Activated naive CD4-positive, alpha-beta T cell treated with anti-CD3 and anti-CD28 coated beads, Interleukin-2, amount 50 U/mL, for 72 hours (primary cell): ENCODE data around the gene CUL4A. TPM values are rescaled to one million over a fixed set of nuclear protein-coding genes. Genes with fewer than 3 reads are reported as not detected.
"Not testable (repeated sequence)": the region's sequence is repeated elsewhere in the genome, so short reads cannot be mapped to it uniquely, and the experiment has no call there.

Experiments
- ATAC-seq, 2 donors: fragments of 150-1000 bp; cut with Tn5 transposase; 2 replicates each; pipeline ENCODE4 v1.10.0; 2021; ENCODE audit warnings: mild to moderate bottlenecking in 2 of 2, moderate library complexity in 2 of 2
- DNase-seq, 2 donors: peaks; one replicate each; pipeline ENCODE4 v3.0.0; 2021 to 2022; ENCODE audit warnings: low spot score in 2 of 2
- H3K27ac Mint-ChIP-seq, 2 donors: one replicate each; pipeline ENCODE4 v1.8.0; 2022; ENCODE audit warnings: mild to moderate bottlenecking in 2 of 2, mixed read lengths in 2 of 2
- H3K36me3 Mint-ChIP-seq, 2 donors: one replicate each; pipeline ENCODE4 v1.8.0; 2022; ENCODE audit warnings: mixed read lengths in 2 of 2
- H3K9me3 Mint-ChIP-seq, 2 donors: one replicate each; pipeline ENCODE4 v1.8.0; 2022; ENCODE audit warnings: mixed read lengths in 2 of 2
- total RNA-seq, 2 donors: library from RNA; stranded (reverse); gene quantifications; one replicate each; pipeline ENCODE4 v1.2.3, GENCODE V29; 2022

CUL4A gene
- total RNA-seq: 10 to 100 TPM; 59.7 to 87.1 TPM

DNA sequence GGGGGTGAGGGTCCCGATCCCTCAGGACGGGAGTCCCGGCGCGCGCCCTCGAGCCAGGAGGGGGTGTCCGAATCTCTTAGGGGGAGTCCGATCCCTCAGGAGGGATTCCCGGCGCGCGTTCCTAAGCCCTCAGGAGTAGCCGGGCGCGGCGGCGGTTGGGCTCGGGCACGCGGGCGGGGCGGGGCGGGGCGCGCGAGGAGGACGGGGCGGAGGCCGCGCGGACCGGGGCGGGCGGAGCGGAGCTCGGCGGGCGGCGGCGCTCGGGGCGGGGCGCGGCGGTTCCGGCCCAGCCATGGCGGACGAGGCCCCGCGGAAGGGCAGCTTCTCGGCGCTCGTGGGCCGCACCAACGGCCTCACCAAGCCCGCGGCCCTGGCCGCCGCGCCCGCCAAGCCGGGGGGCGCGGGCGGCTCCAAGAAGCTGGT lies at the start of gene CUL4A:
TSS of gene CUL4A (plus strand) at position 278 of the 423 bp plus-strand sequence. CDS start at position 293, 15 bp downstream.
- peak within 1 kb of the TSS; percentile 84 to 92 for H3K27ac Mint-ChIP-seq
- no peaks in the 10 kb centered on the region for H3K9me3 Mint-ChIP-seq
- H3K36me3 Mint-ChIP-seq: peaks cover 19 to 35% of the 10 kb centered on the region in 2 donors
- ATAC-seq: peak; percentile 64 to 67
- DNase-seq: peak in 1 of 2 donors; percentile 68

DNA sequence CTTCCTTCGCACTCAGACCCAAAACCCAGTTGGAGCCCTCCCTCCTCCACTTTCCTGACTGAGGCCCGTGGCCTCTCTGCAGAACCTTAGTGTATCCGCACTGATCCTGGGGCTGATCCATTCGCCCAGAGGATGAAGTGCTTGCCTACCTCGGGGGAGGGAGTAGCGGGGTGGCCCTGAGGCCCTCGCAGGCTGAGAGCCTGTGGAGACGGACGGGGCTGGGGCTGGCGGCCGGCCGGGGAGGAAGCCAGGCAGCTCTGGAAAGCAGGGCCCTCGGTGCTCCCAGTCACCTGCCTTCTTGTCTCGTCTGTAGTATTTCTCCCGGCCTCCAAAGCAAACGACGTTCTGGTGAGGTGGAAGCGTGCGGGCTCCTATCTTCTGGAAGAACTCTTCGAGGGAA lies 49.7 kb upstream of the CUL4A start:
- peaks cover 11 to 13% of the 10 kb centered on the region in 2 donors for H3K36me3 Mint-ChIP-seq
- H3K9me3 Mint-ChIP-seq: peaks cover 6 to 13% of the 10 kb centered on the region in 2 donors
- DNase-seq (no peak), ATAC-seq (no peak)
- H3K27ac Mint-ChIP-seq: no peak overlapping the region

DNA sequence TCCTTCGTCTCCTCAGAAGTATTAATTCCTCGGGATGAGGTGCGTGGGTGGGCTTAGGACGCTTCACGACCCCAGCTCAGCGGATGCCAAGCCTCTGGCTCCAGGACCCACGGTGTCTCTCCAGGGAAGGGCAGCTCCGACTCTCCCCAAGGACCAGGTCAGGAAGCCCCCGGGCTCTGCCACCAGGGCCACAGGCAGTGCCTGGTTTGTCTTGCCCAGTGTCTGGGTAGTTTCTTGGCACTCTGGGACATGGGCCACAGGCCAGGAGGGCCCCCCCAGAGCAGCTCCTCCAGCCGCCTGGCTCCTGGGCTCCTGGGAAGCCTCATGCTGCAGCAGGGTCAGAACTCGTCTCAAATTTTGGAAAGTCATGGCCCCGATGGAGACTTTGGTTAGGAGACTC lies 48.4 kb upstream of the CUL4A start:
- H3K9me3 Mint-ChIP-seq: peaks cover 0 to under 1% of the 10 kb centered on the region in 2 donors
- H3K36me3 Mint-ChIP-seq: no peaks in the 10 kb centered on the region
- ATAC-seq (peak in 1 of 2 donors; percentile 20), DNase-seq (no peak)
- no peak overlapping the region for H3K27ac Mint-ChIP-seq

DNA sequence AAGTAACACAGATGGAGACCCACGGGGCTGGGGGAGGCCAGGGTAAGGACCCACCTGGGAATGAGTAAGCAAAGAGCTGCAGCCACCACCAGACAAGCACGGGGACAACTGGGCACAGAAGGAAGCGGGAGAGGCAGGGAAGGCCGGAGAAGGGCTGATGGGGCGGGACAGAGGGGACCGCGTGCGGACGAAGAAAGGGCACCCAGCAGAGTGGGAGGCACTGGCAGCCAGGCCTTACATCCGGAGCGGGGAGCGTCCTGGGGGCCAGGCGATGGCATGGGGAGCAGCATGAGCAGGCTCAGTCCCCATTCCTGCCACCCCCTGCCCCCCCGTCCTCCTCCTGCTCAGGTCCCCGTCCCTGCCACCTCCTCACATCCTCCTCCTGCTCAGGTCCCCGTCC lies 48.0 kb upstream of the CUL4A start:
- DNase-seq (no peak), ATAC-seq (peak; percentile 23 to 47)
- no peaks in the 10 kb centered on the region for H3K36me3 Mint-ChIP-seq
- H3K27ac Mint-ChIP-seq: no peak overlapping the region
- H3K9me3 Mint-ChIP-seq: no peaks in the 10 kb centered on the region

DNA sequence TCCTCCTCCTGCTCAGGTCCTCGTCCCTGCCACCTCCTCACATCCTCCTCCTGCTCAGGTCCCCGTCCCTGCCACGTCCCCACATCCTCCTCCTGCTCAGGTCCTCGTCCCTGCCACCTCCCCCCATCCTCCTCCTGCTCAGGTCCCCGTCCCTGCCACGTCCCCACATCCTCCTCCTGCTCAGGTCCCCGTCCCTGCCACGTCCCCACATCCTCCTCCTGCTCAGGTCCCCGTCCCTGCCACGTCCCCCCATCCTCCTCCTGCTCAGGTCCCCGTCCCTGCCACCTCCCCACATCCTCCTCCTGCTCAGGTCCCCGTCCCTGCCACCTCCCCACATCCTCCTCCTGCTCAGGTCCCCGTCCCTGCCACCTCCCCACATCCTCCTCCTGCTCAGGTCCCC lies 47.4 kb upstream of the CUL4A start:
- H3K36me3 Mint-ChIP-seq, DNase-seq: not testable (repeated sequence)

DNA sequence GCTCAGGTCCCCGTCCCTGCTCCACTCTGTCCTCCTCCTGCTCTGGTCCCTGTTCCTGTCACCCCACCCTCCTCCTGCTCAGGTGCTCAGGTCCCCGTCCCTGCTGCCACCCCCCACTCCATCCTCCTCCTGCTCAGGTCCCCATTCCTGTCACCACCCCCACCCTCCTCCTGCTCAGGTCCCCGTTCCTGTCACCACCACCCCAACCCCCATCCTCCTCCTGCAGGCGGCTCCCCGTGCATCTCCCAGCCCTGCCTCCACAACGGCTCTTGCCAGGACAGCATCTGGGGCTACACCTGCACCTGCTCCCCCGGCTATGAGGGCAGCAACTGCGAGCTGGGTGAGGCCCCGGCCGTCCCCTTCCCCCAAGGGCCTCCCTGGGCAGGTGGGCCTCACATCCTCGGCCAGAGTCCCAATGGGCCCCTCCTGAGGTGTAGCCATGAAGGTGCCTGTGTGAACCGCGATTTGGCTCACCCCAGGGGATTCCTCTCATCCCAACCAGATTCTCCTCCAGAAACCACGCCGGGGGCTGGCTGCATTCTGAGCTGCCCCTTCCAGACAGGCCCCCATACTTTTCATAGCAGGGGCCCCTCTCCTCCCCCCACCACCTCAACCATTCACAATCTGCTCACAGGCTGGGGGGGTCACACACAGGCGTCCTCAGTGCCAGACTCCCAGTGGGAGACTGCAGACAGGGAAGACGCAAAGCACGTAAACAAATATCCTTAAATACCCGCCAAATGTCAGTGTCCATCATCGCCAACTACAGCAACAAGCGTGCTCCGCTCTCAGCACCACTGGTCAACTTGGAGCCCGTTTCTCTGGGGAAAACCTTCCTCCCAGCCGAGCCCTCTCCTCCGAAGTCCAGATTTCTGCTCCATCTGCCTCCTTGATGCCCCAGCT lies 46.4 kb upstream of the CUL4A start:
- no peak overlapping the region for H3K27ac Mint-ChIP-seq
- ATAC-seq: peak; percentile 59 to 61
- no peak for DNase-seq
- peaks cover 4 to 7% of the 10 kb centered on the region in 2 donors for H3K36me3 Mint-ChIP-seq
- H3K9me3 Mint-ChIP-seq: no peaks in the 10 kb centered on the region

More for the DNA sequence above, 47.4 kb upstream of the CUL4A start:
- not testable (repeated sequence) for H3K9me3 Mint-ChIP-seq, ATAC-seq, H3K27ac Mint-ChIP-seq

DNA sequence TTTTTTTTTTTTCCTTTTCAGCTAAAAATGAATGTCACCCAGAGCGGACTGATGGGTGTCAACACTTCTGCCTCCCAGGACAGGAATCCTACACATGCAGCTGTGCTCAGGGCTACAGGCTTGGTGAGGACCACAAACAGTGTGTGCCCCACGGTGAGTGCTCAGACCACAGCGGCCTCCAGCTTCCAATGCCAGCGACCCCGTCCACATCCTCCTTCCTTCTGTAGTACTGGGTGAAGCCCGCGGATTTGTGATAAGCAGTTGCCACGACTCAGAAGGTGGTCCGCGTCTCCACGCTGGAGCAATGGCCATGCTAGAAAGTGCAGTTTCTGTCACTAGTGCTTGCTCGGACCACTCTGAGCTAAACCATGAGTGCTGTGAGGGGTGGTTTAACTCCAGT lies 44.9 kb upstream of the CUL4A start:
- Mint-ChIP-seq H3K9me3 (no peaks in the 10 kb centered on the region), H3K27ac (no peak overlapping the region), H3K36me3 (peaks cover 12 to 14% of the 10 kb centered on the region in 2 donors)
- ATAC-seq: no peak
- no peak for DNase-seq

DNA sequence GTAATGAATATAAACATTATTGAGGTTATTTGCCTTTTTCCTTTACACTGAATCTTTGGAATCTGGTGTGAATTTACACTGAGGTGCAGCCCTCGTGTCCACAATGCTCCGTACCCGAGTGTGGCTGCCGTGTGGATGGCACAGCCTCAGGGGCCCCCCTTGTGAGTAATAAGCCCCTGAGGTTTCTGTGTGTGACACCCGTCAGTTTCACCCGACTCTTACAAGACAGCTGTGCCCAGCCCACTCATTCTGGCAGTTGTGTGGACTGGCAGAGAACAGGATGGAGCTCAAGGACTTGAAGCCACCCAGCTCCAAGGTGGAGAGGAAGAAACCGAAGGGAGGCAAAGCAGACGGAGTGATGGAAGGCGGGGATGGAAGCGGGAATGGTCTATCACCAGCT lies 43.1 kb upstream of the CUL4A start:
- Mint-ChIP-seq H3K36me3 (peaks cover 12 to 14% of the 10 kb centered on the region in 2 donors), H3K27ac (peak overlapping the region in 1 of 2 donors; percentile 61), H3K9me3 (no peaks in the 10 kb centered on the region)
- ATAC-seq (peak; percentile 18 to 29), DNase-seq (no peak)

DNA sequence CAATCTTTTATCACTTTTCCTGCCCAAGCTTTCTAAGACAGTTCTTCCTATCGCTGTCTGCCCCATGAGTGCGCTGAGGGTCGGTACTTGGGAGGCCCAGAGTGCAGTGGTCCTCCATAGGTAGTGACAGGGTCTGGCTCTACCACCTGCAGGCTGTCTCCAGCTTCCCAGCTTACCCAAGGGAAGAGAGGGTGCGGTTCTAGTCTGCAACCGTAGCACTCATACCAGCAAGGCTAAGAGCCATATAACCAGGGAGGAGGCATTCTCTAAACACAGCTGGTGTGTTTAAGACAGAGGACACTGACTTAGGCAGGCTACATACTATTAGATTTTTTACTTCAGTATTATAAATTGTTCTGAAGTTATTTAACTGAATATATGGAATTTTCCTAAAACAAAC lies 42.7 kb upstream of the CUL4A start:
- peaks cover 12 to 14% of the 10 kb centered on the region in 2 donors for H3K36me3 Mint-ChIP-seq
- ATAC-seq (no peak), DNase-seq (no peak)
- no peak overlapping the region for H3K27ac Mint-ChIP-seq
- H3K9me3 Mint-ChIP-seq: no peaks in the 10 kb centered on the region

DNA sequence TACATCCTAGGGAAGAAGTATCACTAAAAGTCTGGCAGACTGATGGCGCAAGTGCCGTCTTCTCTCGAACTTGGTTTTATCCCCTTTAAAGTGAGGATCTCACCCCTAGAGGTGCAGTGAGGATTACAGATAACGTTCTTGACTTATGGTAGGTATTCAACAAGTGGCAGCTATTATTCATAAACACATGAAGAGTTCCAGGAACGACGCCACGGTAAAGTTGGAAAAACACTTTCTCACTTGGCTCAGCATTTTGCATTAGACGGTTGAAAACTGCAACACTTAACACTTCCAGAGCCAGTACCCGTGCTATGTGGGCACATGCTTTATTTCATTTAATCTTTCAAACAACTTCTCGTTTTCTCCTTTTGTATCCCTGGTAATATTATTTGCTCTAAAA lies 42.3 kb upstream of the CUL4A start:
- H3K9me3 Mint-ChIP-seq: no peaks in the 10 kb centered on the region
- peaks cover 12 to 14% of the 10 kb centered on the region in 2 donors for H3K36me3 Mint-ChIP-seq
- H3K27ac Mint-ChIP-seq: no peak overlapping the region
- ATAC-seq: no peak
- no peak for DNase-seq

DNA sequence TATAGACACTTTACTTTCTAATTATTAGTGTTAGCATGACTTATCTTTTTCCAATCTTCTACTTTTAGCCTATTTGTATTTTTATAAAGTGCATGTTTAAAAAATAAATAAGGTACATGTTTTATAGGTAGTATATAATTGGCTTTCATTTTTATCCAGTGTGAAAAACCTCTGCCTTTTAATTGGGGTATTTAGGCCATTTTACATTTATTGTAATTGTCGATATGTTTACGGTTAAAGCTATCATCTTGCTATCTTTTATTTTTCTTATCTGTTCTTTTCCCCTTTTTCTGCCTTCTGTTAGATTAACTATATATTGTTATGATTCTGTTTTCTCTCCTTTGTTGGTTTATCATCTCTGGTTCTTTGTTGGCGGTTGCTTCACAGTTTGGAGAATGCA lies 41.8 kb upstream of the CUL4A start:
- peaks cover 12 to 14% of the 10 kb centered on the region in 2 donors for H3K36me3 Mint-ChIP-seq

DNA sequence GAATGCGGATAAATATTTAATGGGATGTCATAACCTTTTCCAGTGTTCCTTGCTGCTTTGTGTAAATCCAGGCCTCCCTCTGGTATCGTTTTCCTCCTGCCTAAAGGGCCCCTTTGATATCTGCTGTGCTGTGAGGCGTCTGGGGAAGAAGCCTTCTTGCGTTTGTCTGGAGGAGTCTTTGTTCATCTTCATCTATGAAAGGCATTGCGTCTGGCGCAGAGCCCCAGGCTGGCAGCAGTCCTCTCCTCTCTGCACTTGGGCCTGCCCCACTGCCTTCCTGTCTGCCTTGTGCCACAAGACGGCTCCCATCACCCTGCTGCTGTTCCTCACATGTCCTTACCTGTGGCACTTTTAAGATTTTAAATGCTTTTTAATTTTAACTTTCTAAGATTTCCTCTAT lies 41.2 kb upstream of the CUL4A start:
- Mint-ChIP-seq H3K9me3 (no peaks in the 10 kb centered on the region), H3K27ac (no peak overlapping the region), H3K36me3 (peaks cover 12 to 14% of the 10 kb centered on the region in 2 donors)
- DNase-seq (no peak), ATAC-seq (no peak)

More for the DNA sequence above, 41.8 kb upstream of the CUL4A start:
- ATAC-seq: no peak
- Mint-ChIP-seq H3K27ac (no peak overlapping the region), H3K9me3 (no peaks in the 10 kb centered on the region)
- DNase-seq: no peak

DNA sequence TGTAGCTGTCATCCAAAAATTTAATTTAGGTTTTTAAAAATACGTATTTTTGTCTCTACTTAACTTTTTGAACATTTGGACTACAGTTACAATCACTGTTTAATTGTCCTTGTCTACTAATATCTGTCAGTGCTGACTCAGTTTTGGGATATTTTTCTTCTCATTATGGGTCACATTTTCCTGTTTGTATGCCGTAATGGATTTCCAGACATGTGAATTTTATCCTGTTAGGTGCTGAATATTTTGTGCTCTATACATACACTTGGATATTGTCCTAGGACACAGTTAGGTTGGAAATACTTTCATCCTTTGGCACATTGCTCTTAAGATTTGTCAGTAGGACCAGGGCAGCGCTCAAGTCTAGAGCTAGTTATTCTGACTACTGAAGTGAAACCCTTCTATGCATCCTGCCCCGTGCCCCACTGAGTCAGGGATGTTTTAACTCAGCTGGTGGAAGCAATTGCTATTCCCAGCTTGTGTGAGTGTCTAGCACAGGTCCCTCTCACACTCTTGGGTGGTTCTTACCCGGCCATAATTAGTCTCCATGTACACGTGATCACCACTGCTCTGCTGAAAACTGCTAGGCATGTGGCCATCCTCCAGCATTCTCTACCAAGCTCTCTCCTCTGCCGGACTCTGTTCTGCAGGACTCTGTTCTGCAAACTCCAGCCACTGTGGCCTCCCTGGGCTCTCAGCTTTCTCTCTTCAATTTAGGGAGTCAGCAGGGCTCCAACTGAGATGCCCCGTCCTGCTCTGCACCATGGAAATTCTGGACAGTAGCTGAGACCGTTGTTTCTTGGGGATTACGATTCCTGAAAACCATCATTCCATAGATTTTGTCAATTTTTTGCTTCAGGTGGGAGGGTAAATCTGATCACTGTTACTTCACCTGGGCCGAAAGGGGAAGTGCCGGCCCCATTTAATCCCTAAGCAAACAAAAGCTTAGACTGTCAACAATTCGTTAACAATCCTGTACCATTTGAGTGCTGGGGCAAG lies 39.8 kb upstream of the CUL4A start:
- H3K9me3 Mint-ChIP-seq: no peaks in the 10 kb centered on the region
- no peak for ATAC-seq
- peaks cover 12 to 14% of the 10 kb centered on the region in 2 donors for H3K36me3 Mint-ChIP-seq
- peak overlapping the region in 1 of 2 donors; percentile 52 for H3K27ac Mint-ChIP-seq
- no peak for DNase-seq

DNA sequence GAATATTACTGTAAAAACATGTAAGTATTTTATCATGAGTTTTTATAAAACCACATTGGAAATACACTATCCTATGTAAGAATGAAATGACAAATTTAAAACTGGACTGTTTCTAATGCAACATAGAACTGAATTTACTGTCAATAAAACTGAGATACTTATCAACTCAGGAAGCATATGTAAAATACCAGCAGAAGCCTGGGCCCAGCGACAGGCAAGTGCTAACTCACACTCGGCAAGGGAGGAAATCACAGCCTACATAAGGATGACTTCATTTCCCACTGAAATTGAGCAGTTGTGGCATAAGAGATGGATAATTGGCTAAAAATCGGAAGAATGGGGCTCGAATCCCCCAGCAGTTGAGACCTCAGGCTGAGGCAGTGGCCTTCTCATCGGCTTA lies 38.9 kb upstream of the CUL4A start:
- Mint-ChIP-seq H3K27ac (no peak overlapping the region), H3K9me3 (no peaks in the 10 kb centered on the region), H3K36me3 (peaks cover 14 to 18% of the 10 kb centered on the region in 2 donors)
- no peak for DNase-seq
- no peak for ATAC-seq

DNA sequence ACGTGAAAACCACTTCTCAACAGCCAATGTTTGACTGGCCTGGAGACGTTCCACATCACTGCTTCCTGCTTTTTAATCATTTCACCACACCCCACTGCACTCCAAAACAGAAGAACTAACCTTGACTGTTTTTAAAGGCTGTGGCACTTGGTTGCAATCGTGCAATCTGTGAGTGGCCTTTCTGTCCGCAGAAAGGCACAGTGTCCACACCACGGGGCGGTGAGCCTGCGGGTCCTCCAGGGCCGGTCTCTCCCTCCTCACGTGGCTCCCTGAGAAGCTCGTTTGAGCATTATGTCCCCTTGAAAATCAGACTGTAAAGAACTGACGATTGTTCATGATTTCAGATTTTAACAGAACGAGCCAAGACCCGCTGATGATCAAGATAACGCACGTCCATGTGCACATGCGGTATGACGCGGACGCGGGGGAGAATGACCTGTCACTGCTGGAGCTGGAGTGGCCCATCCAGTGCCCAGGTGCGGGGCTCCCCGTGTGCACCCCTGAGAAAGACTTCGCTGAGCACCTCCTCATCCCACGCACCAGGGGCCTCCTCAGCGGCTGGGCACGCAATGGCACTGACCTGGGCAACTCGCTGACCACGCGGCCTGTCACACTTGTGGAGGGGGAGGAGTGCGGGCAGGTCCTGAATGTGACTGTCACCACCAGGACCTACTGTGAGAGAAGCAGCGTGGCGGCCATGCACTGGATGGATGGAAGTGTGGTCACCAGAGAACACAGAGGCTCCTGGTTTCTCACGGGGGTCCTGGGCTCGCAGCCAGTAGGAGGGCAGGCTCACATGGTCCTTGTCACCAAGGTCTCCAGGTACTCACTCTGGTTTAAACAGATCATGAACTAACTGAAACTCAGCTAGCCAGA lies 37.9 kb upstream of the CUL4A start:
- no peak overlapping the region for H3K27ac Mint-ChIP-seq

DNA sequence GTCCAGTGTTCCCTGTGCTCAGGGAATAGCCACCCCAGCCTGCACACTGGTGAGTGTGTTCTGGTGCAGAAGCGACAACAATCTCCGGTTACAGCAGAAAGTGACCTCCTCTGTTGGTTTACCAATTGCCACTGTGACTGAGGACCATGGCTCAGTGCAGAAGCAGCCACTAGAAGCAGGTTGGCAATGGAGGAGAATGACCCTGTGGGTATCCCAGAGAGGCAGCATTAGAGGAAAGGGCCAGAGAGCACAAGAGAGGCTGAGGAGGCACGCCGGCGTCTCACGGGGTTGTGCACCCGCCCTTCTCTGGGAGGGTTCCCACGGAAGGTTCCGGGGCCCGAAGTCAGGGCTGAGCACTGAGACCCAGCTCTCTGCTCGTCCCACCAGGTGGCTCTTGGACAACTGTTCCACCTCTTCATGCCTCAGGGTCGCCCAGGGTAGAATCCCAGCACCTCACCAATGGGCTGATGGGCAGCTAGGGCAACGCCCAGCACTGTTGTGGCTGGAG lies 36.9 kb upstream of the CUL4A start:
- DNase-seq: no peak
- peak overlapping the region in 1 of 2 donors; percentile 36 for H3K27ac Mint-ChIP-seq
- H3K9me3 Mint-ChIP-seq: no peaks in the 10 kb centered on the region
- ATAC-seq: no peak
- H3K36me3 Mint-ChIP-seq: peaks cover 20 to 29% of the 10 kb centered on the region in 2 donors

More for the DNA sequence above, 37.9 kb upstream of the CUL4A start:
- H3K36me3 Mint-ChIP-seq: peaks cover 21 to 27% of the 10 kb centered on the region in 2 donors
- no peaks in the 10 kb centered on the region for H3K9me3 Mint-ChIP-seq
- ATAC-seq (no peak), DNase-seq (no peak)
